Stimulated activated CD4-positive, alpha-beta T cell treated with anti-CD3 and anti-CD28 coated beads, Interleukin-4, amount 100 ng/mL, for 24 hours (primary cell): Measurements from ENCODE around the gene FNIP2.
"Not testable (repeated sequence)": the region's sequence is repeated elsewhere in the genome, so short reads cannot be mapped to it uniquely, and the experiment has no call there.

Source experiments
- DNase-seq: peaks from one replicate; pipeline ENCODE4 v3.0.0-alpha.2; 2020

FNIP2 gene

GRCh38 chr4:158796370-158797140 is 27.7 kb downstream of the FNIP2 start:
- no peak for DNase-seq

DNA sequence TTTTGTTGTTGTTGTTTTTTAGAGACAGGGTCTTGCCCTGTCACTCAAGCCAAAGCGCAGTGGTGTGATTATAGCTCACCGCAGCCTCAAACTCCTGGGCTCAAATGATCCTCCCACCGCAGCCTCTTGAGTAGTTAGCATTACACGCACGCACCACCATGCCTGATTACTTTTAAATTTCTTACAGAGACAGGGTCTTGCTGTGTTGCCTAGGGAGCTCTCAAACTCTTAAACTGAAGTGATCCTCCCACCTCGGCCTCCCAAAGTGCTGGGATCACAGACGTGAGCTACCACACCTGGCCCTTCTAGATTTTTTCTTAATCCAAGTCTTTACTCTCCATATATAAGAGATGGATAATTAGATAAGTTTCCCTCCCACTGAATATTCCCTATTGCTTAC is 29.2 kb downstream of the FNIP2 start:
- DNase-seq = no peak

GRCh38 chr4:158799013-158799770 is 30.4 kb downstream of the FNIP2 start:
- DNase-seq = no peak

DNA sequence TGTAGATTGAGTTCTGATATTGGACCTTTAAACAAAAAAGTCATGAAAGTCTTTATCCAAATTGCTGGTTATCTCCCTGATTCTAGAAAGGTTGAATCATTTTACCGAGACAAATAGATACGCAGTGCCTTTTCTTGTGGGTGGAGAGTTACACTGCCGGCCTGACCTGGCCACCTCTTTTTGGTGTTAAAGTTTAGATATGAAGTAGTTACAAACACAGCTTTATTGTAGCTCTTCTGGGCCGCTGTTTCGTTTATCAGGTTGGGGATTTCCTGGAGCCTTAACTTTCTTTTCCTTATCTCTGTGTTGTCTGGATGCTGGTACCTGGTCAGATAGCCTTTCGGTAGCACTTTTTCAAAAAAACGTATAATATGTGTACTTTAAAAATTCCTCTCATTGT is 31.0 kb downstream of the FNIP2 start:
- no peak for DNase-seq

DNA sequence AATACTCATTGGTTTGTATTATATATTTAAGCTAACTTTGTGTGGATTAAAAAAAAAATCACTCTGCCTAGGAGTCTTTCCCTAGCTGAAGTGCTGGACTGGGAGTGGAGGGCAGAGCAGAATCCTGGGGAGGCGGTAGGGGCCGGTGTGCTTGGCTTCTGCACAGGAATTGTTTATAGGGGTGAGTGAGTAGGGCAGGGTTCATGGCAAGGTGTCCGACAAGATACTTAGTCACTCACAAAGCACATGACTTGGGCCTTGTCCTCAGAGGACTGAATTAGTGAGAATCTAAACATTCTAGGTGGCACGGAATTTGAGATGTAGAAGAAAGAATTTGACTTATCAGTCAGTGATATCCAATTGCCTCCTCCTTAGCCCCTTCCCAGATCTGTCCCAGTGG is 32.2 kb downstream of the FNIP2 start:
- no peak for DNase-seq

DNA sequence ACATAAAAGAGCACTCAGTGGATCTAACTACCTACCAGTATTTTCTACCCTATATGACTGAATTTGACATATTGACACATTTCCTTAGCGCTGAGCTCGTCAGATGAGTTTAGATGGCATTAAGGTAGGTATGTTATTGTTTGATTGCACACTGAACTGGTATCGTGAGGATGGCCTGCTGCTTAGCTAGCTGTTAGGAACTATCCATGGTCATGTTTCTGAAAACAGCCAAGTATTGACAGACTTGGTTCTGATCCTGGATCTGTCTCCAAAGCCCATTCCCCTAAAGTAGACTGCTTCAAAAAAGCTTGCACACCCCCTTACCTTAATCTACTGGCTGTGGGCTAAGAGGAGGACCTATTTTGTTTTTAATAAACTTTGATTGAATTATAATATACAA is 32.9 kb downstream of the FNIP2 start:
- DNase-seq = no peak

GRCh38 chr4:158802914-158803313 is 34.1 kb downstream of the FNIP2 start:
- no peak for DNase-seq

DNA sequence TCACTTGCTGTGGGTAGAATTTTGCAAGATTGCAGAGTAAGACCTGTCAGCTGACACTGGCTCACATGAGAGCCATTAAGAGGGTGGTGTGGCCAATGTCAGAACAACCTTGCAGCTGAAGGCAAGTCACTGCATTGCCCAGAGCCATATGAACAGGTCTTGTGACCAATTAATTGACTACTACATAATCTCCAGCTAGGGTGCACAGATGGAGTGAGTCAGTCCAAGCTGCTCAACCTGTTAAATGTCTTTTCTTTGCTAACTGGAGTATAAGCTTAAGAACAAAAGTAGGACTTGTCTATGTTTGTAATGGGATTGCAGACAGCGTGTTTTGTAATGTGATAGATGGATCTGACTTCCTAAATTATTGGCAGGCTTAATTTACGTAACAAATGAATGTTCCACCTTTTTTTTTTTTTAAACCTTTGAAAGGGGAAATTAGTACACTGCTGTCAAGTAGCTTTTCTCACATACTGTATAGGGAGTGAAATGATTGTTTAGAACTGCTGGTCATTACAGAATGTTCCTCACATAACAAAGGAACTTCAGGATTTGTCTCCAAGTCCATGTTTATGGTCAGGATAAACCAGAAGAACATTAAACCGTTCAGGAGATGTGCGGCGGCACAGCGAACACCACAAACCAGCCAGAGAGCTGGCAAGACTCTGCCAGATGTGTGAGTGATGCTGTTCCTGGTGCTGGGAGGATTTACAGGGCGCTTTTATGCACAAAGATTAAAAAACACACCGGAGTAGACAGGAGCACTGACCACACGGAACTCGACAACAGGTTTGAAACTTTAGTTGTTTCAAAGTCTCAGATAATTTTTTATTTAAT is 37.0 kb downstream of the FNIP2 start:
- no peak for DNase-seq

DNA sequence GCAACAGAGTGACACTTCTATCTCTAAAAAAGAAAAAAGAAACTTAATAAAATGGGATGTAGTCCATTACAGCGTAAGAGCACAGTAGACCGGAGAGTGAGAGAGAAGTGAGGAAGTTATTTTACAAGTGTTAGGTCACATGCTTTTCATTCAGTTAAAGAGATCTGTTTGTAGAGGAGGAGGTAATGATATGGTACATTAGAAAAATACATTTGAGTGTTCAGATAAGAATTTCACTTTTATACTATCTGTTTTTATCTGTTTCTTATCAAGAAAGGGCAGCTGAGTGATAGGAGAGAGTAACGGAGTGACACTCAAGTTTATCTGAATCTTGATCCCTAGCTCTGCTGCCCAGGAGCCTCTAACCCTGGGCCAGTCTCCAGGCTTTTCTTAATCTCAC is 38.9 kb downstream of the FNIP2 start:
- no peak for DNase-seq

DNA sequence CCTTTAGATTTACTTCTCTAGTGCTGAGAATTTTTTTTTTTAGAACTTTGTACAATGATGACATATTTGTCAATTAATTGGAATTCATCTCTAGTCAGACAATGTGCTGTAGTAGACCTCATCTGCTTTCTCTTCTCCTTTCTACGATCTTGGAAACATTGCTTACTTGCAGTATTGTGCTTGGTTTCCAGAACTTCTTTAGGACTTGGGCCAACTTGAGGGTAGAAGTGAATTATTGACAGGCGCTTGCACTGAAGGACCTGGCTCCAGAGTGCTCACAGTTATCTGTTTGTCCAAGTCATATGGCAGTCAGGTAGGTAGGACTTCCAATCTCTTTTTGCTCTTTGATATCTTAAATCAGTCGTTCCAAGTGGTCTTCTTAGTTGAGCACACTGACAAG is 39.6 kb downstream of the FNIP2 start:
- no peak for DNase-seq

- not testable (repeated sequence) for DNase-seq
Measured at GRCh38 chr4:158809208-158809607, 40.4 kb downstream of the FNIP2 start.

GRCh38 chr4:158809611-158810486 is 41.0 kb downstream of the FNIP2 start:
- no peak for DNase-seq

- no peak for DNase-seq
Measured at GRCh38 chr4:158810487-158811215, 41.8 kb downstream of the FNIP2 start.

- no peak for DNase-seq
Measured at GRCh38 chr4:158811216-158811540, 42.4 kb downstream of the FNIP2 start.

GRCh38 chr4:158811704-158812103 is 42.9 kb downstream of the FNIP2 start:
- no peak for DNase-seq

DNA sequence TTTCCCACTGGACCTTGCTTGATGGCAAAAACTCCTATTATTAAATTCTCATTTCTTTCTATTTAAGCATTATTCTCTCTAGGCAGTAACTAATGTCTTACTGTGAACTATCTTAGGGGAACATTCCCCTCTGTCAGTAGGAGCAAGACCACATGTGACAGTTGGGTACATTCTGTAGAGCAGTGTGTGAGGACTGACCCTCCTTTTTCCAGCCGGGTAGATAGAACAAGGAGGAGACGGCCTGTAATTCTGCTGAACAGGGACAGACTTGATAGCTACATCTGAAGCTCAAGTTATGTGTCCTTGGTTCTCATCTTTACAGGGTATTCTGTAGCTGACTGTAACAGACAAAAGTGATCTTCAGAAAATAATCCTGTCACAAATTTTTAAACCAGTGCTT is 43.3 kb downstream of the FNIP2 start:
- no peak for DNase-seq

- DNase-seq = no peak
Measured at GRCh38 chr4:158812543-158812942, 43.7 kb downstream of the FNIP2 start.

GRCh38 chr4:158813113-158813512 is 44.3 kb downstream of the FNIP2 start:
- DNase-seq = no peak

DNA sequence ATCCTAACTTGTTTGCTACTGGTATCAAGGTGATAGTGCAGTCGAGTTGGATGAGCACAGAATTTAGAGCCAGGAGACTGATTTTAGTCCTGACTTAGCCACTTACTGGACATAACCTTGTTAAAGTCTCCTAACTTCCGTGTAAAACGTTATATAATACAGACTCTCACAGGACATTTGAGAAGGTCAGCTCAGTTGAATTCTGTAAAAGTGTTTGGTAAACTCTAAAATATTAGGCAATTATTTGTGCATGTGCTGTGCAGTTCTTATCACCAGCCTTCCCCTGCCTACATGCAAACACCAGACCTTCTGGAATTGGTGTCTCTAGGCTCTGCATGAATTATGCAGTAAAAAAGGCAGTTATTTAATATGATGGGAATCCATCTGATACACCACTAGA is 45.4 kb downstream of the FNIP2 start:
- no peak for DNase-seq

- no peak for DNase-seq
Measured at GRCh38 chr4:158814636-158815330, 46.0 kb downstream of the FNIP2 start.

GRCh38 chr4:158816955-158817354 is 48.1 kb downstream of the FNIP2 start:
- DNase-seq = no peak
